Sigmoid colon (tissue), 7 donors: ENCODE results near the gene ADRA2B. TPM values are rescaled to one million over a fixed set of nuclear protein-coding genes. Genes with fewer than 3 reads are reported as not detected.

Experiments used
- DNase-seq: peaks from one replicate; pipeline ENCODE4 v3.0.0-alpha.2; 2019
- H3K27ac ChIP-seq, 4 donors: fragments of 200-600 bp; sonication (generic); one replicate each; pipeline ENCODE4 v1.5.1; 2016 to 2019; ENCODE audit warnings: mild to moderate bottlenecking in 1 of 4
- H3K27me3 ChIP-seq, 3 donors: fragments of 200-600 bp; sonication (generic); one replicate each; pipeline ENCODE4 v1.5.1; 2019; ENCODE audit warnings: mild to moderate bottlenecking in 1 of 3
- H3K36me3 ChIP-seq, 4 donors: fragments of 200-600 bp; sonication (generic); one replicate each; pipeline ENCODE4 v1.5.1; 2016 to 2019
- H3K4me1 ChIP-seq, 4 donors: fragments of 200-600 bp; sonication (generic); one replicate each; pipeline ENCODE4 v1.5.1; 2017 to 2019
- H3K4me3 ChIP-seq, 4 donors: fragments of 200-600 bp; sonication (generic); one replicate each; pipeline ENCODE4 v1.5.1; 2017 to 2019; ENCODE audit warnings: mild to moderate bottlenecking in 2 of 4, moderate library complexity in 1 of 4
- H3K9me3 ChIP-seq, 4 donors: fragments of 200-600 bp in 3 of 4; sonication (generic) in 3 of 4; one replicate each; pipeline versions ENCODE4 v1.5.1 to v1.6.1; 2013 to 2019
- CTCF ChIP-seq, 4 experiments: fragments of 450-650 bp in 3 of 4; fragments of 200-600 bp in 1 of 4; IDR thresholded peaks; one replicate each; pipeline ENCODE4 v1.5.1; 2016 to 2019; ENCODE audit warnings: antibody characterized with exemption in 4 of 4, mild to moderate bottlenecking in 3 of 4, moderate library complexity in 2 of 4
- EP300 ChIP-seq, 4 donors: sonication (generic); formaldehyde crosslinking; IDR thresholded peaks; one replicate each; pipeline ENCODE4 v1.6.1; 2017; ENCODE audit warnings: antibody characterized with exemption in 4 of 4
- POLR2A ChIP-seq, 2 donors: fragments of 450-650 bp; IDR thresholded peaks; one replicate each; pipeline ENCODE4 v1.6.1; 2016; ENCODE audit warnings: antibody characterized with exemption in 2 of 2, mild to moderate bottlenecking in 2 of 2, moderate library complexity in 2 of 2
- POLR2AphosphoS5 ChIP-seq, 4 donors: sonication (generic); formaldehyde crosslinking; IDR thresholded peaks; one replicate each; pipeline ENCODE4 v1.6.1; 2017; ENCODE audit warnings: antibody characterized with exemption in 4 of 4
- WGBS, 2 donors: extraction: QIAGEN DNeasy Blood & Tissue Kit; methylation state at CpG; one replicate each; pipeline ENCODE4 v1.1.7; 2013; 5-methylcytosine and 5-hydroxymethylcytosine counted together
- intact Hi-C: fragments of 100-400 bp; cut with DNase I; formaldehyde crosslinking; loops from one replicate; pipeline ENCODE4 v1.15.1; 2023
- polyA plus RNA-seq, 3 donors: library from polyadenylated mRNA; stranded (reverse); fragments of 200-250 nt; gene quantifications; one replicate each; pipeline ENCODE4 v1.2.3, GENCODE V29; 2013
- total RNA-seq, 4 donors: library from RNA; depleted of rRNA; stranded (reverse); fragments of >200 nt; gene quantifications; one replicate each; pipeline ENCODE4 v1.1.0, GENCODE V29; 2016
- donor health status: healthy with polysubstance abuse.
- donor health status: Bipolar disorder and iron deficiency.
- donor health status: healthy.

Gene ADRA2B
- total and polyA plus RNA-seq, 7 donors: under 0.01 to 1.4 (median 0.54) TPM; not detected in 1

- H3K27ac ChIP-seq: no peak overlapping the region
- peak; percentile 48 for DNase-seq
Measured at GRCh38 chr2:96104487-96104861, 11.9 kb downstream of the ADRA2B start.

GRCh38 chr2:96103761-96104486 is 12.4 kb downstream of the ADRA2B start:
- Histone ChIP-seq H3K4me1 (peaks cover 0 to 7% (median 2%) of the 10 kb centered on the region in 4 donors), H3K27me3 (peaks cover 0 to 5% (median 0%) of the 10 kb centered on the region in 3 donors), H3K9me3 (peaks cover 0 to 18% (median 7%) of the 10 kb centered on the region in 4 donors), H3K4me3 (no peak overlapping the region), H3K36me3 (no peaks in the 10 kb centered on the region), H3K27ac (no peak overlapping the region)
- TF ChIP-seq CTCF (IDR thresholded peaks at IDR 0.05) (no peak), POLR2AphosphoS5 (IDR thresholded peaks at IDR 0.05) (no peak), POLR2A (IDR thresholded peaks at IDR 0.05) (no peak), EP300 (IDR thresholded peaks at IDR 0.05) (no peak)
- no peak for DNase-seq
- WGBS, 2 donors: 38 to 54% methylated on average over 6 of the region's 6 CpGs
- intact Hi-C loops: no loop called here

More at GRCh38 chr2:96104487-96104861, 11.9 kb downstream of the ADRA2B start:
- peaks cover 0 to 5% (median 0%) of the 10 kb centered on the region in 3 donors for H3K27me3 ChIP-seq
- H3K4me3 ChIP-seq: no peak overlapping the region
- intact Hi-C loops: no loop called here
- peaks cover 0 to 18% (median 7%) of the 10 kb centered on the region in 4 donors for H3K9me3 ChIP-seq
- no peaks in the 10 kb centered on the region for H3K36me3 ChIP-seq
- 94% methylated on average over 6 of the region's 6 CpGs for WGBS, 2 donors
- peaks cover 0 to 11% (median 3%) of the 10 kb centered on the region in 4 donors for H3K4me1 ChIP-seq
- TF ChIP-seq POLR2A (IDR thresholded peaks at IDR 0.05) (no peak), CTCF (IDR thresholded peaks at IDR 0.05) (no peak), POLR2AphosphoS5 (IDR thresholded peaks at IDR 0.05) (no peak), EP300 (IDR thresholded peaks at IDR 0.05) (no peak)

GRCh38 chr2:96103187-96103601 is 13.2 kb downstream of the ADRA2B start:
- H3K27me3 ChIP-seq: peaks cover 0 to 2% (median 0%) of the 10 kb centered on the region in 3 donors
- peaks cover 0 to 18% (median 7%) of the 10 kb centered on the region in 4 donors for H3K9me3 ChIP-seq
- whole genome bisulfite sequencing, 2 donors: 53 to 77% methylated on average over 8 of the region's 8 CpGs
- intact Hi-C loops: no loop called here
- TF ChIP-seq EP300 (IDR thresholded peaks at IDR 0.05) (no peak), POLR2A (IDR thresholded peaks at IDR 0.05) (no peak)
- DNase-seq: peak; percentile 33
- no peak overlapping the region for H3K27ac ChIP-seq
- H3K4me1 ChIP-seq: no peaks in the 10 kb centered on the region
- H3K4me3 ChIP-seq: no peak overlapping the region
- H3K36me3 ChIP-seq: no peaks in the 10 kb centered on the region

GRCh38 chr2:96102596-96103186 is 13.7 kb downstream of the ADRA2B start:
- WGBS, 2 donors: 96% methylated on average over 15 of the region's 15 CpGs

More at GRCh38 chr2:96102596-96103186, 13.7 kb downstream of the ADRA2B start:
- intact Hi-C loops: no loop called here
- H3K27me3 ChIP-seq: no peaks in the 10 kb centered on the region
- no peak overlapping the region for H3K27ac ChIP-seq
- H3K9me3 ChIP-seq: peaks cover 0 to 18% (median 7%) of the 10 kb centered on the region in 4 donors
- H3K4me3 ChIP-seq: no peak overlapping the region
- peak; percentile 59 for DNase-seq
- no peaks in the 10 kb centered on the region for H3K4me1 ChIP-seq
- TF ChIP-seq CTCF (IDR thresholded peaks at IDR 0.05) (no peak), EP300 (IDR thresholded peaks at IDR 0.05) (no peak), POLR2A (IDR thresholded peaks at IDR 0.05) (no peak), POLR2AphosphoS5 (IDR thresholded peaks at IDR 0.05) (no peak)
- H3K36me3 ChIP-seq: no peaks in the 10 kb centered on the region
